Measurements from ENCODE around the gene RPS3.
A peak's percentile ranks its signal among the peaks of the same experiment; 100 is the strongest.
"Not testable (repeated sequence)": the region's sequence is repeated elsewhere in the genome, so short reads cannot be mapped to it uniquely, and the experiment has no call there.

Gene RPS3

DNA sequence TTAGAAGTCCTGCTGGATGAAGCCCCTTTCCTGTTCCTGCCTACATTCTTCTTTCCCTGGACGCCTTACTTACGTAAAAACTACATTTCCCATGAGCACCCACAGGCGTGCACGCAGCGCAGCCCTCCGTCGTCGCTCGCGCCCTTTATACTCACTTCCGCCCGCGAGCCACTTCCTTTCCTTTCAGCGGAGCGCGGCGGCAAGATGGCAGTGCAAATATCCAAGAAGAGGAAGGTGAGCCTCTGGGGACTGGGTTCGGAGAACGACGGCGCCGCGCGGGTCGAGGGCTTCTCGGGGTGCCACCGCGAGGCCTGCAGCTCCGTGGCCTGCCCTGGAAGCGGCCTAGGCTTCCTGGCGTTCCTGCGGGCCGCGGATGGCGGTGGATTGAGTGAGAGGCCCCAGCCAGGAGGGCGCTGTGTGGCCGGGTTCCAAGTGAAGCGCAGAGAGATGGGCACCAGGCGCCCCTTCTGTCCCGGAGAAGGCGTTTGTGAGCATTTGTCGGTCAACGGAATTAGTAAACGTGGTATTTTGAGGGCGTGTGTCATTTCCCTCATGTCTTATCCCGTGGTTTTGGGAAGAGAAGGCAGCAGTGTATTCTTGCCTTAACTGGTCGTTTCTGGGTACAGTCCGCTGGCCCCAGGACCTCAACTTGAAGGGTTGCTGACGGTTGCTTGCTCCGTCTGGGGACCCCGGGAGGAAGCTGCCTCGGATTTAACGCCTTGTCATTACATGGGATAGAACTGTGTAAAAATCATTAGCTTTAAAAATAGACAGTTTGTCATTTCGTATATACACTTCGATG lies at the start of gene RPS3:
TSS of gene RPS3 (plus strand) at position 175 of the 802 bp plus-strand sequence. CDS start at position 205, 30 bp downstream.
- peak; percentile 87 for DNase-seq

DNA sequence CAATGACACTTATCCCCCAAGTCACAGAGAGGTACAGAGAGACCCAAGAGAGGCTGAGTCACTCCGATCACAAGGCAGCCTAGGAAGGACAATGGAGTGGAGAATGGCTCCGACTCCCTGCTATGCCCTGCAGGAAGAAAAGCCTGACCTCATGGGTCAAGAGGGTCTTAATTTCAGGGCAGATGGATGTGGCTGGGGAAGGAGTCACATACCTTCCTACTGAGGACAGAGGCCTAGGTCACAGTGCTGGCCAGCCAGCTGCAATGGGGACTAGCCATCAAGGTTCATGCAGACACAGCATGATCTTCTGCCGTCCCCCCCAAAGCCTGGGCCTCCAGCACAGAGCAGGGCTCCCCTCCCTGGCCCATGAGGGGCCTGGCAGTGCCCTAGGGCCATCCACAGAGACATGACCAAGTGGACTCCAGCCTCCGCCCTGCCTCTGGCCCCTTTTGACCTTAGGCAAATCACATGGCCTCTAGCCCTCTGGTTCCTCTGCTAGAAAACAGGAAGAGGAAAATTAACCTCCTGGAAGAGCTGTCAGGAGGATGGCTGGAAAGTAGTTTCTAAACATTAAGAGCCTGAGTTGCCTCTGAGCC lies 49.7 kb upstream of the RPS3 start:
- DNase-seq = no peak

DNA sequence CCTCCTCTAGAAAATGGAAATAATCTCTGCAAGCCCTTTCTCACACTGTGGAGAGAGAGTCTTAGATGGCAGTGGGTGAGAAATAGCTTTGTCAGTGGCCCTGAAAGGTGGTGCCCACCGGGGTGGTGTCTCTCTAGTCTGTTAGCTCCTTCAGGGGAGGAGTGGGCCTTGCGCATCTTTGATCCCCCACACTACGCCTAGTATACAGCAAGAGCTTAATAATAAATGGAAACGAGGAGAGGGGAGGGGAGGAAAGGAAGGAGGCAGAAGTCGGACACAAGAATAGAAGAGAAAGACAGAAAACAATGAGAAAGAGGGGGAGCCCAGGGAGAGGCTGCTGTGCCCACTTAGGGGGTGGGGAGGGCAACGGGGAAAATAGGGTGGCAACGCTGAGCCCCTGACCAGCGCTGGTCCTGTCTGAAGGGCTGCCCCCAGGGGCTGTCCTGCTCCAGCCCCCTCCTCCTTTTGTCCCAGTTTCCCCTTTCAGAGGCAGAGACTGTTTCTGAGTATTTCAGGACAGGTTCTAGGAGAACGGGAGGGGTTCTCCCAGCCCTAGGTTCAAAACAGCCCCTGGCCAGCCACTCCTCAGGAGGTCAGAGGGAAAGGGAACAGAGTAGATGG lies 49.1 kb upstream of the RPS3 start:
- DNase-seq = no peak

DNA sequence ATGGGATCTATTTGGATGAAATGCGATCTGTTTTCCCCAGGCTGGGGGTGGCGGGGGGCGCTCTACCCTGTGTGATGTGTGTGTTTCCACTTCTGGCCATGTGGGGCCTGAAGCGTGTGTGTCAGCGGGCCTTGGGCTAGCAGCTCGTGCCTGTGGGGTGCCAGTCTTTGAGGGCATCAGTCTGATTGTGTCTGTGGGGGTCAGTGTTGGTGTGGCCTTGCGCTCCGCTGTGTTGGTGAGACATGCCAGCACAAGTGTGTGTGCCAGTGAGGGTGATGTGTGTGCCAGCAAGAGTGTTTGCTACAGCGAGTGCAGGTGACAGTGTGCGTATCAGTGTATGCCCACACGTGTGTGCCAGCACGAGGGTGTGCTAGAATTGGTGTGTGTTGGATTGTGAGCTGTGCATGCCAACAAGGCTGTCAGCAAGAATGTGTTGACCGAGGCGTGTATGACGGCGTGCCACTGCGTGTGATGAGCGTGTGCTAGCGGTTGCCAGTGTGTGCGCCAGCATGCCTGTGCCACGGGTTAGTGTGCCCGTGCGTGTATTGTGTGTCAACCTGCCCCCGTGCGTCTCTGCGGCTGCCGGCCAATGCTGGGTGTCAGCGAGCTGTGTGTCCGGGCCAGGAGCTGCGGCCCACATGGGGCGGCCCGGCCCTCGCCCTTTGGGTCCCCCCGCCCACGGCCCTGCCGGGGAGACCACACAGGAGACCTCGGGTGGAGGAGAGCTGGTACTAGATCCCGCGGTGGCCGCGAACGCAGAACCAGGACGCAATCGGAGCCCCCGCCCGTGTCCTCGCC lies 48.4 kb upstream of the RPS3 start:
- DNase-seq = peak; percentile 55

DNA sequence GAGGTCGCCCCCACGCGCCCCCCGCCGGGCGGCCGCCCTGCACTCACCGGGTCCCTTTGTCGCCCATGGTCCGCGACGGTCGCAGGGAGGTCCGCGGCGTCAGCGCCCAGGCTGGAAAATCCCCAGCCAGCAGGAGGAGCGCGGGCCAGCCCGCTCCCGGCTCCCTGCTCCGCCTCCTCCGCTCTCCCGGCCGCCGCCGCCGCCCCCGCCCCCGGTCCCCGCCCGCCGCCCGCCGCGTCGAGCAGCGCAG lies 47.9 kb upstream of the RPS3 start, which contains the start of gene ARRB1:
TSS of gene ARRB1 (minus strand) at position 121 of the 250 bp plus-strand sequence. CDS start at position 67, 54 bp downstream.
- DNase-seq = no peak

DNA sequence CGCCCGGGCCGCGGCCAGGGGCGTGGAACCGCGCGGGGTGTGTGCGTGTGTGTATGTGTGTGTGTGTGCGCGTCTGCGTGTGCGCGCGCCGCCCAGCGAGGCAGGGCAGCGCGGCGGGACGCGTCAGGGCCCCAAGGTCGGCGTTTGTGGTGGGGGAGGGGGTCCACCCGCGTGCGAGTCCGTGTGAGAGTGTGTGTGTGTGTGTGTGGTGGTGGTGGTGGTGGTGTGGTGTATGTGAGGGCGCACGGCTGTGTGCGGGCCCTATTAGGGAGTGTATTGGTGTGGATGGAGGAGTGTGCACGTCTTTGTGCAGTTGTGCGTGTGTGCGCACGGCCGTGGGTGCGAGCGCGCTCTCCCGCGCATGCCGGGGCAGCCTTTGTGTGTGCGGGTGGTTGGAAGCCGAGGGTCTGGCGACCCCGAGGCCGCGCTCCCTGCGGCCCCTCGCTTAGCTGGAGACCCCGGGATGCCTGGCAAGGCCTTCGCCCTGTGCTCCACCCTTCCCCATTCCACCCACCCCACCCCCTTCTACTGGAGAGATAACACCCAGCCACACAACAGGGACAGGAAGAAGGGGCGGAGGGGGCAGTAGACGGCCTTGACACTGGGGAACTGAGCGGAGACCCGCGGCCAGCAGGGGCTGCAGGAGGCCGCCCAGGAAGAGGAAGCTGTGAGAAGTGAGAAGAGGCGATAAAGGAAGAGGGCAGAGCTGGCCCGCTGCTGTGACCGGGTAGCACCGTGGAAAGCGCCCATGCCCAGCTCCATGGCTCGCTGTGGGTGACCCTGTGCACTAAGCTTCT lies 47.3 kb upstream of the RPS3 start:
- DNase-seq = peak; percentile 65

DNA sequence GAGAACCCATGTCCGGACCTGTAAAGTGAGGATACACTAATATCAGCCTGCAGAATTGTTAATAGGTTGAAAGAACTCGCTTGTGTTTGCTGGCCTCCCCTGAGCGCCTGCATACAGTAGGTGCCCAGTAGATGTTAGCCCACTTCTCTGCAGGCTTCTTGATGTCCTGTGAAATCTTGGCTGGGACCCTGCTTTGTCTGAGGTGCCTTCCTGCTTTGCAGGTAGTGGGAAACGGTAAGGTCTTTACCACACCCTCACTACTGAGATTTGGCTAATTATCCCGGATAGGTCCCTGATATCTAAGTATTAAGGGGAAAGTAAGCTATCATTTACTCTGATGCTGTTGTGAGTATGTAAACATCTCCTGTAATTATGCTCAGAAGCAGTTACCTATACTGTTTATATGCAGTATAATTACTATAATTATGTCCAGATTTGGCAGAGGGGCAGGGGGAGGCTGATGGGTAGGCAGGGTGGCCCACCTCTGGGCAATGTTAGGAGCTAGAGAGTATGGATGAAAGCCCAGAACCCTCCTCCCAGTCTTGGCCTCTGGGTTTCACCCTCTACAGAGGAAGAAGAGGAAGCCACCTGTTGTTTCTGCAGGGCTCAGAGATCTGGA lies 46.6 kb upstream of the RPS3 start:
- no peak for DNase-seq

DNA sequence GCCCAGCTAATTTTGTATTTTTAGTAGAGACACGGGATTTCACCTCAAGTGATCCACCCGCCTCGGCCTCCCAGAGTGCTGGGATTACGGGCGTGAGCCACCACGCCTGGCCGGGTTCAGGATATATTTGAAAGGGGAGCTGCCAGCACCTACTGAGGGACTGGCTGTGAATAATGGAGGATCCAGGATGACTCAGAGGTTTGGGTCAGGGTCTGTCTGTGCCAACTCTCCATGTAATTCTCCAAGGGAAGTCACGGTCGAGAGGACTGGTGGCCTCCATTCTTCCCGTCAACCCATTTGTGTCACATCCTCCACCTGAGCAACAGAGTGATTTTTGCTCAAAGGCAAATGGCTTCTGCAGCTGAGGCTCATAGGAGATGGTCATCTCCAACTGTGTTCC lies 44.3 kb upstream of the RPS3 start:
- no peak for DNase-seq

DNA sequence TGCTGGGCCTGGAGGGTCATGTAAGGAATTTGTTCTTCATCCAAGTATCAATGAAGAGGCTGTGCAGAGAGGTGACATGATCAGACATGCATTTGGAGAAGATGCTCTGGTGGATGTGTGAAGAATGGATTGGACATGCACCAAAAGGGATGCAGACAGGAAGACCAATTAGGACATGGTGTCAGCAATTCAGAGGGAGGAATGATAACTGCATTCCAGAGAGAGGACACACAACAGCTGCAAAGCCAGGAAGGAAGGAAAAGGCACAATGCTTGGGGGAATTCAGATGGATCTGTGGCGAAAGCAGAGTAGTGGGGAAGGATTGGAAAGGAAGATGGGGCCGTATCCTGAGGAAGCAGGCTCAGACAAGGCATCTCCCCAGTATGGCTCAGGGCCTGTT lies 42.7 kb upstream of the RPS3 start:
- DNase-seq = no peak

DNA sequence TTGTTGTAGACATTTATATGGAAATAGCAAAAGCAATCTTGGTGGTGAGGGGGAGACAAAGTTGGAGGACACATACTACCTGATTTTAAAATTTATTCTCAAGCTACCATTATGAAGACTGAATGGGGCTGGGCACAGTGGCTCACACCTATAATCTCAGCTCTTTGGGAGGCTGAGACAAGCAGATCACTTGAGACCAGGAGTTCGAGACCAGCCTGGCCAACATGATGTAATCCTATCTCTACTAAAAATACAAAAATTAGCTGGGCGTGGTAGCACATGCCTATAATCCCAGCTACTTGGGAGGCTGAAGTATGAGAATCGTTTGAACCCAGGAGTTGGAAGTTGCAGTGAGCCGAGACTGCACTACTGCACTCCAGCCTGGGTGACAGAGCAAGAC lies 37.0 kb upstream of the RPS3 start:
- not testable (repeated sequence) for DNase-seq

DNA sequence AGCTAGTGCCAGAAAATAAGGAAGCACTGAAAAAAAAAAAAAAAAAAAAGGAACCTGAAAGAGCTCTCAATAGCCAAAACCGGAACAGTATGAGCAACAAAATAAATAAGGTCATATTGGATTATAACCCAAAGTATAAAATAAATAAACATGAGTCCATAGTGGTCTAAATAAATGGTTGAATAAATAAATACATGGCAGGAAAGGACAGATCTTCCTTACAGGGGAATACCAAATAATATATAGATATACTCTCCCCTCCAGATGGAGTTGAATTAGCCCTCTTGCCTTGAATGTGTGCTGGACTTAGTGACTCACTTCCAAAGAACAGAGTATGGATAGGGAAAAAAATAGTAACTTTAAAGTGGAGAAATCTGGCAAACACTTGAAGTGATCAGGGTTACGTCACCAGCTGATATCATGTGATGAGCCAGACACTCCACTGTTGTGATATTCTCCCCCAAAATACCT lies 33.6 kb upstream of the RPS3 start:
- DNase-seq = no peak

DNA sequence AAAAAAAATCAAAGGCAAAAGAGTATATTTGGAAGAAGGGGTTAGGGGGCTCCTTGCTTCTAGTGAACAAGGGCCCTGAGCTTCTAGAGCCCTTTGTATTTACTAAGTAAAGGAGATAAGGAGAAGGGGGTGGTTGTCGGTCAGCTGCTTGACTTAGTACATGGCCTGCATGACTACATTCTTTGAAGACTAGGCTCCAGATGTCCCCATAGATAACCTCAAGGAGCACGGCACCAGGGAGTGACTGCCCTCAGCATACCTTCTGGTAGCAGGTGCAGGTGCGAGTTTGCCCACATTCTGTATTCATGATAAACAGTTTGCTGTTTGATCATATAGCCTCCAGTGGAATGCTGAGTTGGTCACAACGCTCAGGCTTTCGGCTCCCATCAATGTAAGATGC lies 32.5 kb upstream of the RPS3 start:
- not testable (repeated sequence) for DNase-seq

DNA sequence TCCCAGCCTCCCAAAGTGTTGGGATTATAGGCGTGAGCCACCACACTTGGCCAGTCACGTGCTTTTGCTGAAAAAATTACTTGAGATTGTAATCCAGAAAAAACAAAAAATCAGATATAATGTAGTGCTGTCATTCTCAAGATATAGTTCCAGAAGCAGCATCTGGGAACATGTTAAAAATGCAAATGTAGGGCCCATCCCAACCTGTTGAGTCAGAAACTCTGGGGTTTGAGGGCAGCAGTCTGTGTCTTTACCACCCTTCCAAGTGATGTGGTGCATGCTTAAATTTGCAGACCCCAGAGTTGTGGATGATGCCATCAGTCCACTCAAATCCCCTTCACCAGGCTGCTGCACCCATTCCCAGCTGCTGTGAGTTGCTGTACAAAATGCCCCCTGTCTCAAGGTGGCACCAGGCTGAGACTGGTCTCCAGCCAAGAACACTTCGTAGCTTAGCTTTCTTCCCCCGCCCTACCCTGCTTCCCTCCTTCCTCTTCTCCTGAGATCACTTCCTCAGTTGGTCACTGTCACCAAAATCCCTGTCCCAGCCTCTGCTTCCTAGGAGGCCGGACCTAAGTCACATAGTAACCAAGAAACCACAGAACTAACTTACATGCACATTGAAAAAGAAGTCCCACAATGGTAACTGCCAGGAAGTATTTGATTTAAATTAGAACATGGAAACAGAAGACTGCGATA lies 29.6 kb upstream of the RPS3 start:
- no peak for DNase-seq

DNA sequence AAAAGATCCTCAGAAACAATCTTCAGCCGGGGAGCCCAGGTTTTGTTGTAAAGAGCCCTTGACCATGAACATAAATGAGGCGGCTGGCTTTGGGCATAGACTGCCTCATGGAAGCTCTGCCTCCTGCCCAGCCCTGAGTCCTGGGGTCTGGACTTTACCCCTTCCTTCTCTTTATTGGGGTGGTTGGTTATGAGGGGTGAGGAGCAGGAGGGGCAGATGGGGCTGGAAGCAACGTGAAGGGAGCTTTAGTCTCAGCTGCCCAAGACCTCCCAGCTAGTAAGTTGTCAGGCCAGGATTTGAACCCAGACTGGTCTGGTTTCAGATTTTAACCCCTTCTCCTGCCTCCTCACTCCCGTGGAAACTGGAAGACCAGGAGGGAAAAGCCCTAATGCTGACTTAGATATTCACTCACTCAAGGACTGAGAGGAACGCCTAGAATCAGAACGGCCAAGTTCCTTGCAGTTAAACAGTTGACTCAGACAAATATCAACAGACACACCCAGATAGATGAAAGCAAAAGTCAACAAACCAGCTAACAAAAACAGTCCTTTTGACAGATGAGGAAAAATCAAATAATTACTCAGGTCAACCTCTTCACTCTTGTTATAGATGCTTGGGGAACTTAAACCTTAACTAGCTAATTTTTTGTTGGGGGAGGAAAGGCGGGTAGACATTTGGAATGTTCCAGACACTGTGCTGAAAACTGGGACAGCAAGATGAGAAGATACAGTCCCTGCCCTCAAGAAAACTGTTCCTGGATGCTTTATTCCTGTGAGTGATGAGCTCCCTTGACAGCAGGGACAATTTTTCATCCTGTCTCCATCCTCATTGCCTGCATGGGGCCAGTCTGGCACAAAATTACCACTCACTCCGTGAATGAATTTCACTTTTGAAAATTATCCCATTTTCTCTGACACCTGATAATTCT lies 27.1 kb upstream of the RPS3 start:
- no peak for DNase-seq

DNA sequence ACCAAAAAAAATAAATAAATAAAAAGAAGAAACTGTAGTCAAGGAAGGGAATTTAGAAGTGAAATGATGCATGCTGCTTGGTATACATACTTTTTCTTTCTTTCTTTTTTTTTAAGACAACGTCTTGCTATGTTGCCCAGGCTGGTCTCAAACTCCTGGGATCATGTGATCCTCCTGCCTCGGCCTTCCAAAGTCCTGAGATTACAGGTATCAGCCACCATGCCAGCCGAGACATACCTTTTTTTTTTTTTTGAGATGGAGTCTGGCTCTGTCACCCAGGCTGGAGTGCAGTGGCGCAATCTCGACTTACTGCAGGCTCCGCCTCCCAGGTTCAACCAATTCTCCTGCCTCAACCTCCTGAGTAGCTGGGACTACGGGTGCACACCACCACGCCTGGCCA lies 26.1 kb upstream of the RPS3 start:
- no peak for DNase-seq

DNA sequence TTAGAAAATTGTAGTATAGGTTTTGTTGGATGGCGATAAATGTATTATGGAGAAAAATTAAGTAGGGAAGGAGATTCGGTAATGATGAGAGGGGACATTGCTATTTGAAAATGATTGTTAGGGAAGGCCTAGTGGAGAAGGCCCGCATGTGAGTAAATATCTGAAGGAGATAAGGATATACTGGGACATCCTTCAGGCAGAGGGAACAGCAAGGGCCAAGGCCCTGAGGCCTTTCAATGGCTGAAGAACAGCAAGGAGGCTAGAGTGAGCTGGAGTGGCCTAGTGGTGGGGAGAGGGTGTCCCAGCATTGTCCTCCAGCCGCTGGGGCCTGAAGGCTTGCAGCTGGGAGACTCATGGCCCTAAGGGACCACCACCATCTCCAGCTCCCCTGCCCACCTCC lies 24.7 kb upstream of the RPS3 start:
- DNase-seq = no peak

DNA sequence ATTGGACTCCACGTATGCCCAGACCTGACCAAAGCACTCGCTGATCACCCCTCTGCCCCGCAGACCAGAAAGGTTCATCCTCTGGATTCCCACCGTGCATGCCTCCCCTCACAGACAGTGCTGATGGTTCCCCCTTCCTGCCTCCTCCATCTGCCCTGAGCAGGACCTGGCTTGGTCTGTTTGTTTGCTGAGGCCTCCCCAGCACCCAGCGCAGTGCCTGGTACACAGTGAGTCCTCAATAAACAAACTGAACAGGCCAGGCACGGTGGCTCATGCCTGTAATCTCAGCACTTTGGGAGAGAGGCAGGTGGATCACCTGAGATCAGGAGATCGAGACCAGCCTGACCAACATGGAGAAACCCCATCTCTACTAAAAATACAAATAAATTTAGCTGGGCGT lies 23.7 kb upstream of the RPS3 start:
- no peak for DNase-seq

DNA sequence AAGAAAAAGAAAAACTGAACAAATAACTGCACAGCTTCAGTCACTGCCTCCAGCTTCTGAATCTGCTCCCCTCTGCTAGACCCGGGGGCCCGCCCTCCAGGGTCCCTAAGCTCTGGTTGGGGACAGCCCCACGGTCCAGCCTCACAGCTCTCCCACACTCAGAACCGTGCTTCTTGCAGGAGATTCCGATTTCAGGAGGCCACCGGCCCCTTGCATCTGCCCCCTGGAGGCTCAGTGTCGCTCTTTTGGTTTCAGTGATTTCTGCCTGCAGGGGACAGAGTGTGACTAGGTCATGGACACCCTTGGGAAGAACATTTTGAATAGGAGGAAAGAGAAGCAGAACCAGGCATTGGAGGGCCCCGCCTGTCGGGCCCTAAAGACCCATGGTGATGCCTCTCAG lies 23.1 kb upstream of the RPS3 start:
- DNase-seq = no peak

DNA sequence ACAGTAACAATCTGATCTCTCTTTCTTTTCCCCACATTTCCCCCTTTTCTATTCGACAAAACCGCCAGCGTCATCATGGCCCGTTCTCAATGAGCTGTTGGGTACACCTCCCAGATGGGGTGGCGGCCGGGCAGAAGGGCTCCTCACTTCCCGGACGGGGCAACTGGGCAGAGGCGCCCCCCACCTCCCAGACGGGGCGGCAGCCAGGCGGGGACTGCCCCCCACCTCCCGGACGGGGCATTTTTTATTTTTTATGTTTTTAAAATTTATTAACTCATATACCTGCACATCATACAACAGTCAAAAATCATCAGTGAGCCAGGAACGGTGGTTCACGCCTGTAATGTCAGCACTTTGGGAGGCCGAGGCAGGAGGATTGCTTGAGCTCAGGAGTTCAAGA lies 20.5 kb upstream of the RPS3 start:
- DNase-seq = not testable (repeated sequence)

DNA sequence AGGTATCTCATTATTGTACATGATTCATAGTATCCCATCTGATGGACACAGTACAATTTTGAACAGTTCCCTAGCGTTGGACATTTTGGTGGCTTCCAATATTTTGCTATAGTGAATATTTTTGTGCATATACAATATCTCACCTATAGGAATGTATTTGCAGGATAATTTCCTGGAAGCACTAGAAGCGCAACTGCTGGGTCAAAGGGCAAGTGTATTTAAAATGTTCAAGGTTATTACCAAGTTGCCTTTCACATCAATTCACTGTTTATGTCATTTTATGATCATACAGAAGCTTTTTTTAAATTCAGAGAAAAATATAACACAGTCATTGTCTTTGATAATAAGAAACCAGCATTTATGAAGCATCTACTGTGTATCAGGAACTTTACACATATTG lies 19.1 kb upstream of the RPS3 start:
- DNase-seq = no peak
